ENCODE measurements around the gene TUSC2. TPM values are rescaled to one million over a fixed set of nuclear protein-coding genes. Genes with fewer than 3 reads are reported as not detected.

TUSC2 gene
- total and polyA plus RNA-seq, 2 donors (not counting 1 experiment from before 2014, with no cell fraction given), result 28.2 to 29.3 TPM

- peaks cover 38% of the 10 kb centered on the region for H4K20me1 ChIP-seq (ENCODE audit: control insufficient read depth, insufficient read depth, low read length, poor library complexity, severe bottlenecking)
- peak; percentile 28 for ATAC-seq (ENCODE audit: low read depth)
- H3K27me3 ChIP-seq (replicated peaks in 1 of 4; ENCODE audit: control extremely low read depth in 1 of 4, control insufficient read depth in 3 of 4, insufficient read depth in 4 of 4, low read length in 3 of 4), result no peaks in the 10 kb centered on the region
- H3K79me2 ChIP-seq (ENCODE audit: control insufficient read depth, insufficient read depth, low read length), result peaks cover 73% of the 10 kb centered on the region
- peak overlapping the region; percentile 99 for H3K27ac Mint-ChIP-seq
- no peaks in the 10 kb centered on the region for H3K27me3 Mint-ChIP-seq
- H3K4me1 Mint-ChIP-seq, result peaks cover 55% of the 10 kb centered on the region
- DNase-seq, result no peak
- TF ChIP-seq EZH2 (IDR thresholded peaks at IDR 0.05; ENCODE audit: borderline replicate concordance, insufficient read depth, low read depth, low read length, poor library complexity, severe bottlenecking), result no peak
- TF ChIP-seq CTCF (IDR thresholded peaks at IDR 0.05), result no peak
- H3K27ac ChIP-seq (ENCODE audit: low read length in 2 of 2), result peak overlapping the region; percentile 97 to 98
- peaks cover 0 to 26% of the 10 kb centered on the region in 2 experiments for H3K36me3 ChIP-seq (replicated peaks in 1 of 2; ENCODE audit: control extremely low read depth in 1 of 2, control insufficient read depth in 1 of 2, extremely low read depth in 1 of 2, insufficient read depth in 2 of 2, low read length in 1 of 2)
- H2AFZ ChIP-seq (ENCODE audit: insufficient read depth, low read depth, low read length, poor library complexity, severe bottlenecking), result peak overlapping the region; percentile 74
- peak overlapping the region; percentile 90 for H3K4me2 ChIP-seq (replicated peaks; ENCODE audit: low read depth, low read length, poor library complexity, severe bottlenecking)
- peaks cover 36 to 70% of the 10 kb centered on the region in 2 donors for H3K4me1 ChIP-seq (ENCODE audit: control insufficient read depth in 2 of 2, insufficient read depth in 2 of 2, low read length in 2 of 2)
- intact Hi-C loops (cut with micrococcal nuclease), result loop anchor here (1.0 to 5.0 kb wide), 8 partner anchors 8 to 99 kb away; partner anchors contain the start of genes CYB561D2, GNAI2, HYAL3 and NAA80
- ChIA-PET CTCF (interaction anchor here (0.7 to 3.9 kb wide), 16 partner anchors 9 to 206 kb away, joined by 3 to 37 read pairs (median 4); partner anchors contain the start of genes CYB561D2, HYAL2, HYAL3 and IFRD2), POLR2A (interaction anchor here (0.6 to 6.1 kb wide), 16 partner anchors 7 to 1818 kb away, joined by 3 to 96 read pairs (median 7); partner anchors contain the start of genes ABHD14B, C3orf18, CYB561D2 and HEMK1)
- H3K9me3 Mint-ChIP-seq (ENCODE audit: insufficient read depth), result no peaks in the 10 kb centered on the region
- WGBS (ENCODE audit: insufficient coverage), result 3% methylated on average over 31 of the region's 31 CpGs
- peak overlapping the region; percentile 39 to 86 (median 68) for H3K4me3 ChIP-seq (ENCODE audit: control extremely low read depth in 1 of 5, extremely low read depth in 1 of 5, insufficient read depth in 1 of 5, low read depth in 2 of 5, low read length in 4 of 5)
- H3K9ac ChIP-seq (ENCODE audit: low read length), result peak overlapping the region; percentile 89
- H3K4me3 Mint-ChIP-seq, result peak overlapping the region; percentile 96
- H3K9me3 ChIP-seq (ENCODE audit: control extremely low read depth in 1 of 3, control insufficient read depth in 2 of 3, insufficient read depth in 1 of 3, low read length in 2 of 3), result no peaks in the 10 kb centered on the region
These were observed 8.6 kb upstream of the TUSC2 start for GRCh38 chr3:50336452-50337174.
